ENCODE measurements around the gene PARP15.

Gene PARP15

GRCh38 chr3:122580470-122580869, 3.0 kb downstream of the PARP15 start:
- no peak for TF ChIP-seq CTCF (IDR thresholded peaks at IDR 0.05; ENCODE audit: borderline replicate concordance, control extremely low read depth, extremely low read depth, insufficient read depth, missing control alignments)

GRCh38 chr3:122581622-122582021, 4.2 kb downstream of the PARP15 start:
- no peak for TF ChIP-seq CTCF (IDR thresholded peaks at IDR 0.05; ENCODE audit: borderline replicate concordance, control extremely low read depth, extremely low read depth, insufficient read depth, missing control alignments)
- in situ Hi-C loops (cut with MboI; ENCODE audit: low sequenced_read_pairs, unreplicated experiment), result no loop called here
- DNase-seq (ENCODE audit: low spot score), result no peak

More at GRCh38 chr3:122580470-122580869, 3.0 kb downstream of the PARP15 start:
- DNase-seq (ENCODE audit: low spot score), result no peak
- in situ Hi-C loops (cut with MboI; ENCODE audit: low sequenced_read_pairs, unreplicated experiment), result no loop called here

GRCh38 chr3:122582390-122582789, 4.9 kb downstream of the PARP15 start:
- in situ Hi-C loops (cut with MboI; ENCODE audit: low sequenced_read_pairs, unreplicated experiment), result no loop called here
- DNase-seq (ENCODE audit: low spot score), result no peak
- no peak for TF ChIP-seq CTCF (IDR thresholded peaks at IDR 0.05; ENCODE audit: borderline replicate concordance, control extremely low read depth, extremely low read depth, insufficient read depth, missing control alignments)

GRCh38 chr3:122586098-122586497, 8.6 kb downstream of the PARP15 start:
- TF ChIP-seq CTCF (IDR thresholded peaks at IDR 0.05; ENCODE audit: borderline replicate concordance, control extremely low read depth, extremely low read depth, insufficient read depth, missing control alignments), result no peak
- DNase-seq (ENCODE audit: low spot score), result no peak
- in situ Hi-C loops (cut with MboI; ENCODE audit: low sequenced_read_pairs, unreplicated experiment), result no loop called here

GRCh38 chr3:122586773-122587485, 9.5 kb downstream of the PARP15 start:
- in situ Hi-C loops (cut with MboI; ENCODE audit: low sequenced_read_pairs, unreplicated experiment), result no loop called here
- TF ChIP-seq CTCF (IDR thresholded peaks at IDR 0.05; ENCODE audit: borderline replicate concordance, control extremely low read depth, extremely low read depth, insufficient read depth, missing control alignments), result no peak
- DNase-seq (ENCODE audit: low spot score), result no peak

GRCh38 chr3:122587572-122587971, 10.1 kb downstream of the PARP15 start:
- TF ChIP-seq CTCF (IDR thresholded peaks at IDR 0.05; ENCODE audit: borderline replicate concordance, control extremely low read depth, extremely low read depth, insufficient read depth, missing control alignments), result no peak
- in situ Hi-C loops (cut with MboI; ENCODE audit: low sequenced_read_pairs, unreplicated experiment), result no loop called here
- DNase-seq (ENCODE audit: low spot score), result no peak

All from GM13976 (cell line).